Mucosa of stomach (tissue), 1 donor: ENCODE measurements around the gene C1QTNF8.

Experiments used
- H3K27me3 ChIP-seq: one replicate; pipeline ENCODE4 v1.7.0; 2013; ENCODE audit warnings: mild to moderate bottlenecking, low read length; ENCODE audit not compliant: control insufficient read depth, insufficient read depth
- H3K36me3 ChIP-seq: one replicate; pipeline ENCODE4 v1.7.0; 2013; ENCODE audit warnings: low read length; ENCODE audit not compliant: control insufficient read depth, insufficient read depth
- H3K4me1 ChIP-seq: one replicate; pipeline ENCODE4 v1.7.0; 2013; ENCODE audit warnings: mild to moderate bottlenecking, low read length; ENCODE audit not compliant: control insufficient read depth, insufficient read depth
- H3K4me3 ChIP-seq: one replicate; pipeline ENCODE4 v1.7.0; 2013; ENCODE audit warnings: low read length
- H3K9ac ChIP-seq: one replicate; pipeline ENCODE4 v1.7.0; 2013; ENCODE audit warnings: mild to moderate bottlenecking, low read length, moderate library complexity
- H3K9me3 ChIP-seq: one replicate; pipeline ENCODE4 v1.7.0; 2013; ENCODE audit warnings: mild to moderate bottlenecking, low read length, moderate library complexity; ENCODE audit not compliant: control insufficient read depth
- donor health status: Pancreatic carcinoma.

C1QTNF8 gene

DNA sequence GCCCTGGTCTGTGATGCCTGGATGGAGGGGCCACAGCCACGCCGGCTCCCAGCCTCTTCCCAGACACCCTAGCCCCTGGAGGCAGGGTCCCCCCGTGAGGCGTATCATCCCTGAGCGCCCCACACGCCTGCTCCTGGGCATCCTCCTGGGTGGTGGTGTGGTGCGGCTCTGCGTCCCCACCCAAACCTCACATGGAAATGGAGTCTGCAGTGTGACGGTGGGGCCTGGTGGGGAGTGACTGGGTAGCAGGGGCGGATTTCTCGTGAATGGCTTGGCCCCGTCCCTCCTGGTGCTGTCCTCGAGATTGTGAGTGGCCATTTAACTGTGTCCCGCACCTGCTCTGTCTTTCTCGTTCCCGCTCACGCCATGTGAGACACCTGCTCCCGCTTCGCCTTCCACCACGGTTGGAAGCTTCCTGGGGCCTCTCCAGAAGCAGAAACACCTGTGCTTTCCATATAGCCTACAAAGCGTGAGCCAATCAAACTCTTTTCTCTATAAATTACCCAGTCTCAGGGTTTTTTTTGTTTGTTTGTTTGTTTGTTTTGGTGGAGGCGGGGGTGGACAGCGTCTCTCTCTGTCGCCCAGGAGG is 29.4 kb downstream of the C1QTNF8 start:
- peaks cover 68% of the 10 kb centered on the region for H3K27me3 ChIP-seq
- no peak overlapping the region for H3K9ac ChIP-seq
- no peaks in the 10 kb centered on the region for H3K36me3 ChIP-seq
- H3K4me3 ChIP-seq: no peak overlapping the region
- H3K4me1 ChIP-seq: no peaks in the 10 kb centered on the region
- H3K9me3 ChIP-seq: no peaks in the 10 kb centered on the region

DNA sequence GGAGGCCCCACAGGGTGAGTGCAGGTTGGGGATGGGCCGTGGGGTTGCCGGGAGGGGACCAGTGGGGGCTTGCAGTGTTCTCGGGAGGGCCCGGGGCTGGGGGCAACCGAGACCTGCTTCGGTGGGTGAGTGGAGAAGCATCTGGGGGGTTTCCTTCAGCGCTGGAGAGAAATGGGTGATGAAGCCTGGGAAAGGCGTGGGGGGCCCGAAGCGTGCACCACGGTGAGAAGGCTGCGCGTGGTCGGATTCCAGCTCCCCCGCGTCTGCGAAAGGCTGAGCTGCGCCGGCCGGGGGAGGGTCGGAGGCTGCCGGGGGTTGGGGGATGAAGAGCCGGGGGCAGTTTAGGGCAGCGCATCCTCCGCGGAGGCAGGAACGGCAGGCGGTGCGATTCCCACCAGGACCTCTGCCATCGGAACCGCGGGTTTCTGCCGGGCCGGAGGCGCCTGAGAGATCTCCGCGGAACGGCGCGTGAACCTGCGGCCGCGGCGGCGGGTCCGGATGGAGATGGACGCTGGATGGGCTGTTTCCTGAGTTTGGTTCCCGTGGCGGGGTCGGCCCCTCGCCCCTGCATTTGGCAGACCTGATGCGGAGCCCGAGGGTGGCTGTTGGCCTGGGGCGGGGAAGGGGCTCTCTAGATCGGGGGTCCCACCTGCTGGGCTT is 30.4 kb downstream of the C1QTNF8 start:
- Histone ChIP-seq H3K36me3 (no peaks in the 10 kb centered on the region), H3K9me3 (no peaks in the 10 kb centered on the region), H3K9ac (no peak overlapping the region), H3K4me3 (no peak overlapping the region), H3K4me1 (no peaks in the 10 kb centered on the region), H3K27me3 (peaks cover 57% of the 10 kb centered on the region)

DNA sequence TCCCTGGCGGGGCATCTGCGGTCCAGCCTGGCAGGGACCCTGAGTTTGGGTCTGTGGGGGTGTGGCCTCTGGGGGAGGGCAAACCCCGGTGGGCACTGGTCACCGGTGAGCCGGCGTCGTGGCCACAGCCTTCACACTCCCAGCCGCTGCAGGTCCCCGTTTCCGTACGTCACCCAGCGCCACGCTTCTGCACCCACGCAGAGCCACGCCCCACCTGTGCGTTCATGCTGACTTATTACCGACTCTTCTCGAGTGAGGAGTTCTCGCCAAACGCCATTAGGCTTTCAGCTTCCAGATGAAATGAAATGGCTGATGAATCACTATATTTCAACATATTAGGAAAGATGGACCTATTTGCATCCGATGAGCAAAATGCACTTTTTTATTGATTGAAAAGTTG is 32.3 kb downstream of the C1QTNF8 start:
- Histone ChIP-seq H3K9me3 (no peaks in the 10 kb centered on the region), H3K9ac (no peak overlapping the region), H3K4me3 (no peak overlapping the region), H3K27me3 (peaks cover 39% of the 10 kb centered on the region), H3K4me1 (no peaks in the 10 kb centered on the region), H3K36me3 (no peaks in the 10 kb centered on the region)

DNA sequence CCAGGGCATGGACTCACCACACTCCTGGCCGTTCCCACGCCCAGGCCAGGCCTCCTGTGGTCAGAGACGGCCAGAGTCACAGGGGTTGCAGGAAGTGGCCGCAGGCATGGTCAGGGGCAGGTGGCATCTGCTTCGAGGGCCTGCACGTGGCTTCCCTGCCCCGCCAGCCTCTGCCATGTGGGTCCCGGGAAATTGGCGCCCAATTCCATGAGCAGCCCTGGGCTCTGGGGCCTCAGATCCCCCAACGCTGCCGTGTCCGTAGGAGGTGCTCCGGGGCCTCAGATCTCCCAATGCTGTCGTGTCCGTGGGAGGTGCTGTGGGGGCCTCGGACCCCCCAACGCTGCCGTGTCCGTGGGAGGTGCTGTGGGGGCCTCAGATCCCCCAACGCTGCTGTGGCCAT is 33.1 kb downstream of the C1QTNF8 start:
- no peaks in the 10 kb centered on the region for H3K4me1 ChIP-seq
- no peak overlapping the region for H3K4me3 ChIP-seq
- peaks cover 30% of the 10 kb centered on the region for H3K27me3 ChIP-seq
- no peaks in the 10 kb centered on the region for H3K9me3 ChIP-seq
- H3K36me3 ChIP-seq: no peaks in the 10 kb centered on the region
- no peak overlapping the region for H3K9ac ChIP-seq

DNA sequence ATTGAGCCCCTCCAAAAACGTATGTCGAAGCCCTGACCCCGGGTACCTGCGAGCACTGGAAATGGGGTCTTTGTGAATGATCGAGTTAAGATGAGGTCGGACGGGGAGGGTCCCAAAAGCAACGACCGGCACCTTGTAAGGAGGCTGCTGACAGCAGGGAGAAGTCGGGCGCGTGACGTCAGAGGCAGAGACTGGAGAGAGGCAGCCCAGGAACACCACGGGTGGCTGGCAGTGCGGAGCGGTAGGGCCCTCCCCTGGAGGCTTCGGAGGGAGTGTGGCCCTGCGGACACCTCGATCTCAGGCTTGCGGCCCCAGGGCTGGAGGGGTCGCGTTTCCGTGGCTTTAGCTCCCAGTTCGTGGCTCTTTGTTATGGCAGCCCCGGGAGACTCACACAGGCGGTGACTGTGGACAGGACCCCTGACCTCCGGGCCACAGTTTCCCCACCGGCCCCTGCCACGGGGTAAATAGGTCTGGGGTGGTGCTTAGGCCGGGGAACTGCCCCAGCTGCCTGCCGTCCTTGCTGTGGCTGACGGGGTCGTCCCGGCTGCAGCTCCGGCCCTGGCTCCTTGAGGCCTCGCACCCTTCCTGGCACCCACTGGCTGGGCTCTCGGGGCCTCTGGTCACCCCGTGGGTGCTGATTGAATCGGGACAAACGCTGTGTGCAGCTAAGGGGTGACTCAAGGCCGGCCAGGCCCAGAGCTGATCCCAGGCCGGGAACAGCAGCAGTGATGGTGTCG is 34.1 kb downstream of the C1QTNF8 start:
- Histone ChIP-seq H3K36me3 (no peaks in the 10 kb centered on the region), H3K9me3 (no peaks in the 10 kb centered on the region), H3K9ac (no peak overlapping the region), H3K4me1 (no peaks in the 10 kb centered on the region), H3K27me3 (peaks cover 26% of the 10 kb centered on the region), H3K4me3 (no peak overlapping the region)

DNA sequence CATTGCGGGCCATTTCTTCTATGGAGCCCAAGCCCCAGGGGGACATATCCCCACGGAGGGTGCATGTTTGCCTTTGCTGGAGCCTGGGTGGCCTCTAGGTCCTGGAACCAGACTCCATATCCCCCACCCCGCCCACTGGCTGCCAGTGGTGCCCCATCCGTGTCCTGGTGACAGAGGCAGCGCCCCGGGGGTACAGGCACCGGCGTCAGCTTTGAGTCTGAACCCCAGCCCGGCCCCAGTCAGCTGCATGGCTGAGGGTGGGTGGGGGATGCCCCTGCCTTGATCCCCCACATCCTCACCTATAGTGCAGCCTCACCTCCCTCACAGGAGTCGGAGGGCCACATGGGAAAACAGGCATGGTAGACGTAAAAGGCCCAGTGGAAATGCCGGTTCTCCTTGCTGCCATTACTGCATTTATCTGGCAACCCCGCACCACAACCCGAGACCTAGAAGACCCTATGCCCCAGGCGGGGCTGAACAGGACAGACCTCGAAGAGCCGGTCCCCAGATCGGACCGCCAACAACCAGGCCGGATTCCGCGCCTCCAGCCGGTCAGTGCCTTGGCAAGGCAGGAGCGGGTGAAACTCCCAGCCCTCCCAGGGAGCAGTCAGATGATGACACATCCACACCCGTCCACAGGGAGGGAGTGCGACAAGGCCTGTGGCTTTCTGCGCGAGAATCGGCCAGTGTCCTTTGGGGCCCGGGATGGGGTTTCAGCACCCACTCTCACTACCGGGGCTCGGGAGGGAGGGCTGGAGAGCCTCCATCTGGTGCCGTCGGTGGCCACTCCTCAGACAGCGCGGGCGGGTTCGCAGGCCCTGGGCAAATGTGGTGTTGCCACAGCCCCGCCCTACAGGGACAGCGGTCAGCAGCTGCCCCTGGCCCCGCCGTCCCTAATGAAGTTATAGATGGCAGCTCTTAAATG is 35.4 kb downstream of the C1QTNF8 start:
- no peaks in the 10 kb centered on the region for H3K4me1 ChIP-seq
- H3K9ac ChIP-seq: no peak overlapping the region
- H3K36me3 ChIP-seq: no peaks in the 10 kb centered on the region
- no peak overlapping the region for H3K4me3 ChIP-seq
- no peaks in the 10 kb centered on the region for H3K9me3 ChIP-seq
- peaks cover 14% of the 10 kb centered on the region for H3K27me3 ChIP-seq

DNA sequence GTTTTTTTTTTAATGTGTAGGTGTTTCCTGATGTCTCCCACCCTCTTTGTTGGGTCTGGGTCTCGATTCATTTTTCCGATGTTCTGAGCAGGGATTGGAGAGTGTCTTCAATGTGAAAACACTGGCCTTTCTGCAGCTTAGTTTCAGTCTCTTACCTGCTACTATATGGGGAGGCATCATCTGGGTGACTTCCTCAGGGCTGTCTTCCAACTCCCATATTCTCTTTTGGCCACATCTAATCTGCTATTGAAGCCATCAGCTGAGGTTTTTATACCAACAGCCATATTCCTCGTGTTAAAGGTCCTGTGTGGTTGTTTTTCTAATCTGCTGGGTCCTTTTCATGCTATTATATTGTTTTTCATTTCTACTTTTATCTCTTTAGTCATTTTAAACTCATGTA is 36.7 kb downstream of the C1QTNF8 start:
- Histone ChIP-seq H3K4me1 (no peaks in the 10 kb centered on the region), H3K4me3 (no peak overlapping the region), H3K9ac (no peak overlapping the region), H3K9me3 (no peaks in the 10 kb centered on the region), H3K27me3 (peaks cover 13% of the 10 kb centered on the region), H3K36me3 (no peaks in the 10 kb centered on the region)

DNA sequence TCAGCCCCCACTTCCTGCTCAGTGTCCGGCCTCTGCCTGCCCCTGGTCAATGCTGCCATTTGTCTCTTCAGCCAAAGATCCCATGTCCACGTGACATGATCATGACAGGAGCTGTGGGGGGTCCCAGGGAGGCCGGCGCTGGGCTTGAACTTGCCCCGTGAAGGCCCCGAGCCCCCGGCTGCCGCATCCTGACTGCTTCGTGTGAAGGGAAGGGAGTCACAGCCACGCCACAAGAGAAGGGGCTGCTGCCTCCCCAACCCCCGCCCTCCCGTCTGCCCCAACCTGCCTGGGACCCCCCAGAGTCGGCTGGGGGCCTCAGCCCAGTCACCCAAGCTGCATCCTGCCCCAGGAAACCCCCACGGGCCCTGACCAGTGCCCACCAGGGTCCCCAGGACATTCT is 37.8 kb downstream of the C1QTNF8 start:
- Histone ChIP-seq H3K9ac (no peak overlapping the region), H3K27me3 (peaks cover 13% of the 10 kb centered on the region), H3K36me3 (no peaks in the 10 kb centered on the region), H3K9me3 (no peaks in the 10 kb centered on the region), H3K4me1 (no peaks in the 10 kb centered on the region), H3K4me3 (no peak overlapping the region)

DNA sequence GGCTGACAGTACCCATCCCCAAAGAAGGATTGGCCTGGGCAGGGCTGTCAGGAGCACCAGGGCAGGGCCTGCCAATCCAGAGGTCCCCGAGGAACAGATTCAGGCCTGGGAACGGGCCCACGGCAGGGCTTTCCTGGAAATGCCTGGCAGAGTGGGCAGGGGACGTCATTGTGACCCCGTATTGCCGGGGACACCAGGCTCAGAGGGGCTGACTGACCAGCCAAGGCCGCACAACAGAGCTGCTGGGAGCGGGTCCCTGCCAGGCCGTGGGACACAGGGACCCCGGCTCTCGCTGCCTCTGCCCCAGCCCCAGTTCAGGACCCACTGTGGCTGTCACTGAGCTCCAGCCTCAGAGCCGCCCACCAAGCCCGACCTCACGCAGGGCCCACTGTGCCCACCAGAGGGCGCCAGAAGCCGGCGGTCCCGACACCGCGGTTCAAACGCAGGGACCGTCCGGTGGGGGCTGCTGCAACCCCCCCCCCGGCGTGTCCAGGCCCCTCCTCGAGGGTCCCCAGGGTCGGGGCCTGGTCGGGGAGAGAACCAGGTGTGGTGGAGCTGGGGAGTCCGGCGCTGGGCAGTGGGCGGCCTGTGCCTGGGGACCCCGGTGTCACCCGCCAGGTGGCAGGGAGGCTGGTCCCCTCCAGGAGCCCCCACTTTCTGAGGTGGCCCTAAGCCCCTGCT is 38.7 kb downstream of the C1QTNF8 start:
- H3K4me1 ChIP-seq: no peaks in the 10 kb centered on the region
- H3K9me3 ChIP-seq: no peaks in the 10 kb centered on the region
- no peak overlapping the region for H3K4me3 ChIP-seq
- no peak overlapping the region for H3K9ac ChIP-seq
- H3K27me3 ChIP-seq: peaks cover 13% of the 10 kb centered on the region
- no peaks in the 10 kb centered on the region for H3K36me3 ChIP-seq

DNA sequence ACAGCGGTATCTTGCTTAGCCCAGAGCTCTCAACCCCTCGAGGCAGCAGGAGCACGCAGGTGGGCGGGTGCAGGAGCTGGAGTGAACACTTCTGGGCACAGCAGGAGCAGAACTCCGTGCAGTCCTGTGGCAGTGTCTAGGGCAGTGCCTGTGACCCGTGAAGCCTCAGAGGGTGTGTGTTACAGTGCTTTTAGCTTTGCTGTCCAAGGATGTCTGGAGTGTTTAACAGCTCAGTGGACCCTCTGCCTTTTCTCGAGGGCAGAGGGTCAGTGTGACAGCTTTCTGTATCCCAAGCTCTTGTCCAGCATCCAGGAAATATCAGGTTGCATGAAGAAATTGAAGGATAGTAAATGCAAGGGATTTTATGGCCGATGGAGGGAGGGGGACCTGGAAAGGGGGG is 39.8 kb downstream of the C1QTNF8 start:
- no peaks in the 10 kb centered on the region for H3K36me3 ChIP-seq
- H3K4me3 ChIP-seq: no peak overlapping the region
- peaks cover 13% of the 10 kb centered on the region for H3K27me3 ChIP-seq
- no peaks in the 10 kb centered on the region for H3K4me1 ChIP-seq
- H3K9ac ChIP-seq: no peak overlapping the region
- H3K9me3 ChIP-seq: no peaks in the 10 kb centered on the region

DNA sequence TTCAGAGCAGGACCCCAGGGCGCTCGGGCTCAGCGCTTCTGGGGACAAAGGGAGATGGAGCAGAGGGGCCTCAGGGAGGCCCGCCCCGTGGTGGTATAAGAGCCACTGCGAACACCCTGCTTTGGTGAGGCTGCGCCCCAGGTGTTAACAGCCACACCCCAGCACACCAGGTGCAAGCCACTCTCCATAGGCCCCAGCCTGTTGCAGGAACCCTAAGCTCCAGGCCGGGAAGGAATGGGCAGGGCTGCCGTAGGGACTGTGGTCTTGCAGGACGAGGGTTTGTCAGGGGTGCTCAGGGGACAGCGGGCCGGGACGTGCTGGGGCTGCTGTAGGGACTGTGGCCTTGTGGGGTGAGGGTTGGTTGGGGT is 40.5 kb downstream of the C1QTNF8 start:
- H3K9me3 ChIP-seq: no peaks in the 10 kb centered on the region
- H3K27me3 ChIP-seq: peaks cover 13% of the 10 kb centered on the region
- no peak overlapping the region for H3K4me3 ChIP-seq
- no peaks in the 10 kb centered on the region for H3K4me1 ChIP-seq
- H3K36me3 ChIP-seq: no peaks in the 10 kb centered on the region
- H3K9ac ChIP-seq: no peak overlapping the region
